OCI-LY3 (cell line): ENCODE results near the gene MEG3.

ENCODE experiments used
- EZH2phosphoT487 ChIP-seq: fragments of 200-600 bp; shearing (Covaris generic); IDR thresholded peaks from 2 replicates; pipeline ENCODE4 v1.6.1; 2018; ENCODE audit warnings: antibody characterized with exemption, mixed run types, low read depth
- TF ChIP-seq, protein P1 (sequence below): fragments of 200-600, 300-600 bp; sonication (generic); IDR thresholded peaks from 2 replicates; pipeline ENCODE4 v1.5.1; 2014; ENCODE audit warnings: antibody characterized with exemption, low read length, low read depth

DNA sequence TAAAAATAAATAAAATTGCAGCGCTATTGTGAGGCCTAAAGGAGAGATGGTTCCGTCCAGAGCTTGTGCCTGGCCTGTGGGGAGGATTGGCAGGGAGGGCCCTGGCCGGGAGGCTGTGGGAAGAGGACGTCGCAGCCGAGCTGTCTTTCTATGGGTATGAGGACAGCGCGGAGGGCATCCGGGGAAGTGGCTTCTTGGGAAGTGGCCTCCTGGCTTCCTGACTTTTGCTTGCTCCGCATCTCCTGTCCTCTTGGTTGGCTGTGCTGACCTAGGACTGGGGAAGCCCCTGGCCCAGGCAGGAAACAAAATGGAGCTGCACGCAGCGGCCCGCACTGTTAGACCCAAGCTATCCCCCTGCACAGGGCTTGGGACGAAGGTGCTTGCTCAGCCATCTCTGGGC lies 22.2 kb upstream of the MEG3 start:
- no peak for TF ChIP-seq EZH2phosphoT487
- TF ChIP-seq, protein P1, sequence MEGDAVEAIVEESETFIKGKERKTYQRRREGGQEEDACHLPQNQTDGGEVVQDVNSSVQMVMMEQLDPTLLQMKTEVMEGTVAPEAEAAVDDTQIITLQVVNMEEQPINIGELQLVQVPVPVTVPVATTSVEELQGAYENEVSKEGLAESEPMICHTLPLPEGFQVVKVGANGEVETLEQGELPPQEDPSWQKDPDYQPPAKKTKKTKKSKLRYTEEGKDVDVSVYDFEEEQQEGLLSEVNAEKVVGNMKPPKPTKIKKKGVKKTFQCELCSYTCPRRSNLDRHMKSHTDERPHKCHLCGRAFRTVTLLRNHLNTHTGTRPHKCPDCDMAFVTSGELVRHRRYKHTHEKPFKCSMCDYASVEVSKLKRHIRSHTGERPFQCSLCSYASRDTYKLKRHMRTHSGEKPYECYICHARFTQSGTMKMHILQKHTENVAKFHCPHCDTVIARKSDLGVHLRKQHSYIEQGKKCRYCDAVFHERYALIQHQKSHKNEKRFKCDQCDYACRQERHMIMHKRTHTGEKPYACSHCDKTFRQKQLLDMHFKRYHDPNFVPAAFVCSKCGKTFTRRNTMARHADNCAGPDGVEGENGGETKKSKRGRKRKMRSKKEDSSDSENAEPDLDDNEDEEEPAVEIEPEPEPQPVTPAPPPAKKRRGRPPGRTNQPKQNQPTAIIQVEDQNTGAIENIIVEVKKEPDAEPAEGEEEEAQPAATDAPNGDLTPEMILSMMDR = no peak
